Endothelial cell of umbilical vein (primary cell): Measurements from ENCODE around the gene CFAP73. TPM values are rescaled to one million over a fixed set of nuclear protein-coding genes. Genes with fewer than 3 reads are reported as not detected.

Experiments
- BruUV-seq: library from RNA; stranded (reverse); fragments of 400-500 nt; replicated peaks from 2 replicates; lab custom pipeline; 2021; lab: Mats Ljungman, UMichigan
- CTCF ChIA-PET: fragments of 300-600, 350-600 bp; sonication (Branson Sonifier 250); formaldehyde crosslinking; loops from one replicate; lab custom pipeline; 2021; ENCODE audit warnings: antibody characterized with exemption, inconsistent platforms; lab: Charles Lee
- POLR2A ChIA-PET: fragments of 300-600, 350-600 bp; sonication (Branson Sonifier 250); formaldehyde crosslinking; loops from one replicate; lab custom pipeline; 2021; ENCODE audit warnings: antibody characterized with exemption, inconsistent platforms; lab: Charles Lee
- DNase-seq: peaks from one replicate; pipeline ENCODE4 v3.0.0-alpha.2; 2011; ENCODE audit warnings: low read depth, low spot score
- FAIRE-seq: peaks from 2 replicates; lab custom pipeline; 2011; peaks lifted over from hg19 to GRCh38; lab: Jason Lieb, UNC
- H2AFZ ChIP-seq: 2 replicates; pipeline ENCODE4 v1.6.0; 2012; ENCODE audit warnings: low read depth, low read length, control low read depth, inconsistent platforms
- H3K27ac ChIP-seq: 2 replicates; pipeline ENCODE4 v1.5.1; 2011; ENCODE audit warnings: low read depth, mild to moderate bottlenecking, control low read depth, low read length, moderate library complexity; ENCODE audit not compliant: insufficient read depth
- H3K27me3 ChIP-seq, 2 experiments: 2 replicates each; pipeline versions ENCODE4 v1.6.0 to v1.6.1; 2011; ENCODE audit warnings: low read length in 2 of 2, mixed read lengths in 1 of 2; ENCODE audit not compliant: control insufficient read depth in 2 of 2, insufficient read depth in 2 of 2
- H3K36me3 ChIP-seq, 2 experiments: 2 replicates in 1 of 2; 3 replicates in 1 of 2; pipeline ENCODE4 v1.5.1; 2011; ENCODE audit warnings: low read length in 2 of 2, mild to moderate bottlenecking in 1 of 2, moderate library complexity in 1 of 2; ENCODE audit not compliant: control insufficient read depth in 2 of 2, insufficient read depth in 2 of 2; ENCODE audit errors: extremely low read depth in 1 of 2
- H3K4me1 ChIP-seq: 3 replicates; pipeline ENCODE4 v1.5.1; 2011; ENCODE audit warnings: mild to moderate bottlenecking, low read length; ENCODE audit not compliant: control insufficient read depth, insufficient read depth; ENCODE audit errors: extremely low read depth
- H3K4me2 ChIP-seq: 2 replicates; pipeline ENCODE4 v1.6.1; 2011; ENCODE audit warnings: low read length, control low read depth, mixed read lengths; ENCODE audit not compliant: insufficient read depth
- H3K4me3 ChIP-seq, 3 experiments: fragments of 200-600 bp in 1 of 3; sonication (generic), shearing (Covaris generic) in 1 of 3; replicated peaks in 1 of 3; 2 replicates each; pipeline ENCODE4 v1.5.1; 2011 to 2016; ENCODE audit warnings: control low read depth in 3 of 3, low read length in 3 of 3, mild to moderate bottlenecking in 2 of 3, inconsistent platforms in 1 of 3, low read depth in 1 of 3, moderate library complexity in 1 of 3; ENCODE audit not compliant: insufficient read depth in 1 of 3
- H3K79me2 ChIP-seq: 2 replicates; pipeline ENCODE4 v1.6.0; 2012; ENCODE audit warnings: low read length, inconsistent platforms; ENCODE audit not compliant: control insufficient read depth, insufficient read depth
- H3K9ac ChIP-seq: replicated peaks from 2 replicates; pipeline ENCODE3; 2011; ENCODE audit warnings: low read length, control low read depth; ENCODE audit not compliant: insufficient read depth; ENCODE audit errors: extremely low read depth
- H3K9me1 ChIP-seq: replicated peaks from 3 replicates; pipeline ENCODE4 v1.6.0; 2011; ENCODE audit warnings: mild to moderate bottlenecking, low read length; ENCODE audit not compliant: control insufficient read depth, insufficient read depth; ENCODE audit errors: extremely low read depth
- H3K9me3 ChIP-seq: replicated peaks from 2 replicates; pipeline ENCODE4 v1.5.1; 2012; ENCODE audit warnings: low read length, inconsistent platforms; ENCODE audit not compliant: control insufficient read depth, insufficient read depth
- H4K20me1 ChIP-seq: replicated peaks from 2 replicates; pipeline ENCODE3; 2011; ENCODE audit warnings: mild to moderate bottlenecking, low read length; ENCODE audit not compliant: control insufficient read depth, insufficient read depth; ENCODE audit errors: extremely low read depth
- CTCF ChIP-seq, 2 donors: IDR thresholded peaks; 1 replicate in 1 of 2; 2 replicates in 1 of 2; pipeline ENCODE4 v1.5.1; 2011; ENCODE audit warnings: low read length in 2 of 2, mild to moderate bottlenecking in 2 of 2, moderate library complexity in 2 of 2, control low read depth in 1 of 2, inconsistent platforms in 1 of 2, low read depth in 1 of 2; ENCODE audit not compliant: insufficient read depth in 1 of 2; ENCODE audit errors: extremely low read depth in 1 of 2
- EZH2 ChIP-seq: IDR thresholded peaks from 2 replicates; pipeline ENCODE4 v1.6.1; 2012; ENCODE audit warnings: borderline replicate concordance, low read depth, mild to moderate bottlenecking, moderate library complexity, low read length, inconsistent platforms; ENCODE audit not compliant: severe bottlenecking
- FOS ChIP-seq: IDR thresholded peaks from 2 replicates; pipeline ENCODE4 v1.6.1; 2011; ENCODE audit warnings: mild to moderate bottlenecking, low read length, moderate library complexity, borderline replicate concordance; ENCODE audit not compliant: insufficient read depth
- JUN ChIP-seq: IDR thresholded peaks from 2 replicates; pipeline ENCODE4 v1.6.1; 2011; ENCODE audit warnings: borderline replicate concordance, low read depth; ENCODE audit not compliant: insufficient read length, insufficient read depth
- MAX ChIP-seq: IDR thresholded peaks from 2 replicates; pipeline ENCODE4 v1.6.1; 2011; ENCODE audit not compliant: insufficient read depth, insufficient read length
- POLR2A ChIP-seq: IDR thresholded peaks from 2 replicates; pipeline ENCODE4 v1.6.1; 2012; ENCODE audit warnings: low read depth, mild to moderate bottlenecking, control low read depth, low read length
- dilution Hi-C: fragments of 300-500 bp; cut with MboI; formaldehyde crosslinking; loops from one replicate; pipeline ENCODE4 v1.15.0; 2019; ENCODE audit warnings: low sequenced_read_pairs; ENCODE audit not compliant: extremely low pct_ligation_motif_present
- intact Hi-C: fragments of 100-400 bp; cut with micrococcal nuclease; formaldehyde crosslinking; loops from one replicate; pipeline ENCODE4 v1.10.0; 2022
- polyA plus RNA-seq, 4 experiments: library from polyadenylated mRNA; depleted of rRNA in 3 of 4; stranded (reverse) in 3 of 4; unstranded in 1 of 4; fragments of >200 nt; gene quantifications; 2 replicates each; pipeline versions ENCODE4 v1.2.1 to v1.2.3, GENCODE V29; 2011 to 2012; ENCODE audit warnings: missing spikeins in 1 of 4
- total RNA-seq: library from RNA; stranded (reverse); gene quantifications from 2 replicates; pipeline ENCODE4 v1.2.3, GENCODE V29; 2021

CFAP73 gene
- total and polyA plus RNA-seq, 2 donors (not counting 3 experiments of a cell fraction or from before 2014, with no cell fraction given), result not detected

GRCh38 chr12:113135178-113136127, 14.1 kb upstream of the CFAP73 start, which contains the start of gene RASAL1:
TSS of gene RASAL1 (minus strand) at chr12:113135761. CDS start at chr12:113135462, 299 bp downstream.
- ChIA-PET POLR2A (interaction anchor here (0.5 kb wide), 1 partner anchor 8 kb away, joined by 3 read pairs; no protein-coding TSS in a partner anchor), CTCF (interaction anchor here (0.5 to 3.3 kb wide), 3 partner anchors 39 to 143 kb away, joined by 3 to 10 read pairs (median 5); no protein-coding TSS in a partner anchor)
- Histone ChIP-seq H3K9ac (no peak within 1 kb of the TSS), H3K9me1 (no peaks in the 10 kb centered on the region), H3K27ac (no peak within 1 kb of the TSS), H3K79me2 (no peaks in the 10 kb centered on the region), H3K27me3 (no peaks in the 10 kb centered on the region), H3K4me2 (no peak within 1 kb of the TSS), H3K9me3 (no peaks in the 10 kb centered on the region), H3K4me3 (no peak within 1 kb of the TSS), H3K4me1 (no peaks in the 10 kb centered on the region), H4K20me1 (no peaks in the 10 kb centered on the region), H3K36me3 (no peaks in the 10 kb centered on the region), H2AFZ (no peak within 1 kb of the TSS)
- no TSS peak for BruUV-seq
- intact Hi-C loops (no loop called here), dilution Hi-C loops (no loop called here)
- FAIRE-seq, result no peak
- no peak for DNase-seq
- TF ChIP-seq EZH2 (no peak), FOS (no peak), POLR2A (no peak), MAX (no peak), CTCF (IDR thresholded peaks at IDR 0.05; ENCODE audit: extremely low read depth in 1 of 2, insufficient read depth in 1 of 2, low read depth in 1 of 2, low read length in 2 of 2) (peak in 1 of 2 donors; percentile 31), JUN (no peak)
